ENCODE results near the gene ACTG1. TPM values are rescaled to one million over a fixed set of nuclear protein-coding genes. Genes with fewer than 3 reads are reported as not detected.

ACTG1 gene
- total RNA-seq, 1 experiment from 2014 or later = 2,327 TPM

DNA sequence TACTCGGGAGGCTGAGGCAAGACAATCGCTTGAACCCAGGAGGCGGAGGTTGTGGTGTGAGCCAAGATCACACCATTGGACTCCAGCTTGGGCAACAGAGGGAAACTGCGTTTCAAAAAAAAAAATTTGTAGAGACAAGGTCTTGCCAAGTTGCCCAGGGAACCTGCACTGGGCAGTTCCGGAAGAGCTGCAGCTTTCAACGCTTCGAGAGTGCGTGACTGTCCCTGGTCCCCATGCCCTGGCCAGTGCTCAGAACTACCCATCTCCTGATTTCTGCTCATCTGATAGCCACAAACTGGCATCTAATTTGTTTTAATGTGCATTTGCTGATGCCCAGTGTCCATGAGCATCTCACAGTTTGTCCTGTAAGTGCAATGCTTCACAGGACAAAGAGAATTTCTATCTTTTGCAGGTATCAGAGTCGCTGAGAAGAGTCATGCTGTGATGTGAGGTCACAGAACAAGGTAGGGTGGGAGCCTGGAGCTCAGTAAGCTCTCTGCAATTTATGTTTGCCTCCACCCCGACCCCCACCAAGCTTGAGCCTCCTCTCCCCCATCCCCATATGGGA, 3.9 kb downstream of the ACTG1 start:
- intact Hi-C loops (cut with micrococcal nuclease; ENCODE audit: unreplicated experiment) = no loop called here
- CTCF ChIA-PET = interaction anchor here (0.6 to 1.5 kb wide), 2 partner anchors 10 to 162 kb away, joined by 3 read pairs; no protein-coding TSS in a partner anchor
- peak overlapping the region; percentile 100 for H3K27ac Mint-ChIP-seq (ENCODE audit: unreplicated experiment)

DNA sequence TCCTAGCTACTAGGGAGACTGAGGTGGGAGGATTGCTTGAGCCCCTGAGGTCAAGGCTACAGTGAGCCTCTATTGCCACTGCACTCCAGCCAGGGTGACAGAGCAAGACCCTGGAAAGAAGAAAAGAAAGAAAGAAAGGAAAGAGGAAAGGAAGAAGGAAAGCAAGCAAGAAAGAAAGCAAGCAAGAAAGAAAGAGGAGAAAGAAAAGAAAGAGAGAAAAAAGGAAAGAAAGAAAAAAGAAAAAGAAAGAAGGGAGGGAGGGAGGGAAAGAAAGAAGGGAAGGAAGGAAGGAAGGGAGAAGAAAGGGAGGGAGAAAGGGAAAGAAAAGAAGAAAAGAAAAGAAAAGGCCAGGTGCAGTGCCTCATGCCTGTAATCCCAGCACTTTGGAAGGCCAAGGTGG, 9.0 kb downstream of the ACTG1 start:
- Mint-ChIP-seq H3K4me3 (ENCODE audit: low read depth, unreplicated experiment) (no peak overlapping the region), H3K36me3 (ENCODE audit: insufficient read depth, unreplicated experiment) (peaks cover 37% of the 10 kb centered on the region), H3K27ac (ENCODE audit: unreplicated experiment) (peak overlapping the region; percentile 0), H3K27me3 (ENCODE audit: unreplicated experiment) (no peaks in the 10 kb centered on the region), H3K4me1 (ENCODE audit: low read depth, unreplicated experiment) (no peaks in the 10 kb centered on the region), H3K9me3 (ENCODE audit: low read depth, unreplicated experiment) (no peaks in the 10 kb centered on the region)
- TF ChIP-seq, protein P1, sequence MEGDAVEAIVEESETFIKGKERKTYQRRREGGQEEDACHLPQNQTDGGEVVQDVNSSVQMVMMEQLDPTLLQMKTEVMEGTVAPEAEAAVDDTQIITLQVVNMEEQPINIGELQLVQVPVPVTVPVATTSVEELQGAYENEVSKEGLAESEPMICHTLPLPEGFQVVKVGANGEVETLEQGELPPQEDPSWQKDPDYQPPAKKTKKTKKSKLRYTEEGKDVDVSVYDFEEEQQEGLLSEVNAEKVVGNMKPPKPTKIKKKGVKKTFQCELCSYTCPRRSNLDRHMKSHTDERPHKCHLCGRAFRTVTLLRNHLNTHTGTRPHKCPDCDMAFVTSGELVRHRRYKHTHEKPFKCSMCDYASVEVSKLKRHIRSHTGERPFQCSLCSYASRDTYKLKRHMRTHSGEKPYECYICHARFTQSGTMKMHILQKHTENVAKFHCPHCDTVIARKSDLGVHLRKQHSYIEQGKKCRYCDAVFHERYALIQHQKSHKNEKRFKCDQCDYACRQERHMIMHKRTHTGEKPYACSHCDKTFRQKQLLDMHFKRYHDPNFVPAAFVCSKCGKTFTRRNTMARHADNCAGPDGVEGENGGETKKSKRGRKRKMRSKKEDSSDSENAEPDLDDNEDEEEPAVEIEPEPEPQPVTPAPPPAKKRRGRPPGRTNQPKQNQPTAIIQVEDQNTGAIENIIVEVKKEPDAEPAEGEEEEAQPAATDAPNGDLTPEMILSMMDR (IDR thresholded peaks at IDR 0.05; ENCODE audit: unreplicated experiment) = no peak
- intact Hi-C loops (cut with micrococcal nuclease; ENCODE audit: unreplicated experiment) = no loop called here
- CTCF ChIA-PET = no interaction called here
- no TSS peak for BruUV-seq (replicated peaks)
- DNase-seq = no peak

More for the DNA sequence above, 3.9 kb downstream of the ACTG1 start:
- peaks cover 18% of the 10 kb centered on the region for H3K4me1 Mint-ChIP-seq (ENCODE audit: low read depth, unreplicated experiment)
- H3K36me3 Mint-ChIP-seq (ENCODE audit: insufficient read depth, unreplicated experiment) = peaks cover 78% of the 10 kb centered on the region
- no peak for DNase-seq
- BruUV-seq (replicated peaks) = no TSS peak
- peak overlapping the region; percentile 100 for H3K4me3 Mint-ChIP-seq (ENCODE audit: low read depth, unreplicated experiment)
- TF ChIP-seq, protein P1 (IDR thresholded peaks at IDR 0.05; ENCODE audit: unreplicated experiment) = no peak
- no peaks in the 10 kb centered on the region for H3K27me3 Mint-ChIP-seq (ENCODE audit: unreplicated experiment)
- H3K9me3 Mint-ChIP-seq (ENCODE audit: low read depth, unreplicated experiment) = no peaks in the 10 kb centered on the region

GRCh38 chr17:81502471-81503017, 10.1 kb downstream of the ACTG1 start:
- no peak overlapping the region for H3K4me3 Mint-ChIP-seq (ENCODE audit: low read depth, unreplicated experiment)
- no peaks in the 10 kb centered on the region for H3K4me1 Mint-ChIP-seq (ENCODE audit: low read depth, unreplicated experiment)
- intact Hi-C loops (cut with micrococcal nuclease; ENCODE audit: unreplicated experiment) = no loop called here
- no peaks in the 10 kb centered on the region for H3K9me3 Mint-ChIP-seq (ENCODE audit: low read depth, unreplicated experiment)
- CTCF ChIA-PET = no interaction called here
- DNase-seq = no peak
- peaks cover 26% of the 10 kb centered on the region for H3K36me3 Mint-ChIP-seq (ENCODE audit: insufficient read depth, unreplicated experiment)
- BruUV-seq (replicated peaks) = no TSS peak
- no peaks in the 10 kb centered on the region for H3K27me3 Mint-ChIP-seq (ENCODE audit: unreplicated experiment)
- H3K27ac Mint-ChIP-seq (ENCODE audit: unreplicated experiment) = no peak overlapping the region
- TF ChIP-seq, protein P1 (IDR thresholded peaks at IDR 0.05; ENCODE audit: unreplicated experiment) = no peak

DNA sequence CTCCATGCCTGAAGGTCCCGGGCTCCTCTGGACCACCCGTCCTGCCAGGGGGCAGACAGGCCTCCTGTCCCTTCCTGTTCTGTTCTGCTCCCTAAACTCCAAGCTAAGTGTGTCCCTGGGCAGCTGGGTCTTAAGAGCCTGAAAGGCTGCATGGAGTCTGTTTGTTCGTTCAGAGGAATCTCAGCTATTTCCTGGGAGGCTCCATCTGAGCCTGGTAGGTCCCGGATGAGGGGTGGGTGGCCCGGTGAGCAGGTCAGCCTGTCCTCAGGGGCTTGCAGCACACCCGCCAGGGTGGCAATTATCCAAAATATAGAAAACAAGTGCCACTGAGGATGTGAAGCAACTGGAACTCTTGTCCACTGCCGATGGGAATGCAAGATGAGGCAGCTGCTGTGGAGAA, 12.6 kb downstream of the ACTG1 start:
- intact Hi-C loops (cut with micrococcal nuclease; ENCODE audit: unreplicated experiment) = no loop called here
- CTCF ChIA-PET = interaction anchor here (0.6 to 0.7 kb wide), 2 partner anchors 7 to 28 kb away, joined by 3 read pairs; partner anchors contain the start of gene FSCN2
- Mint-ChIP-seq H3K4me1 (ENCODE audit: low read depth, unreplicated experiment) (peaks cover 1% of the 10 kb centered on the region), H3K27ac (ENCODE audit: unreplicated experiment) (no peak overlapping the region), H3K36me3 (ENCODE audit: insufficient read depth, unreplicated experiment) (peaks cover 12% of the 10 kb centered on the region), H3K9me3 (ENCODE audit: low read depth, unreplicated experiment) (no peaks in the 10 kb centered on the region), H3K4me3 (ENCODE audit: low read depth, unreplicated experiment) (no peak overlapping the region), H3K27me3 (ENCODE audit: unreplicated experiment) (peaks cover 2% of the 10 kb centered on the region)
- DNase-seq = no peak
- BruUV-seq (replicated peaks) = no TSS peak
- TF ChIP-seq, protein P1 (IDR thresholded peaks at IDR 0.05; ENCODE audit: unreplicated experiment) = no peak

All from Calu3 (cell line).